IPS DF 4.7 (cell line): ENCODE measurements around the gene ARSA.
"Not testable (repeated sequence)": the region's sequence is repeated elsewhere in the genome, so short reads cannot be mapped to it uniquely, and the experiment has no call there.

Experiments used
- DNase-seq: peaks from one replicate; pipeline ENCODE4 v3.0.0-alpha.2; 2013; ENCODE audit warnings: low spot score; ENCODE audit errors: extremely low read depth

The ARSA gene

GRCh38 chr22:50656122-50657070, 28.4 kb upstream of the ARSA start:
- DNase-seq: no peak

- not testable (repeated sequence) for DNase-seq
Observed at GRCh38 chr22:50654664-50655063, 26.7 kb upstream of the ARSA start.

GRCh38 chr22:50653256-50653655, 25.3 kb upstream of the ARSA start:
- no peak for DNase-seq

- not testable (repeated sequence) for DNase-seq
Observed at GRCh38 chr22:50643821-50644101, 15.8 kb upstream of the ARSA start.

GRCh38 chr22:50643021-50643820, 15.3 kb upstream of the ARSA start:
- DNase-seq: not testable (repeated sequence)

- DNase-seq: no peak
Observed at GRCh38 chr22:50641696-50642607, 14.0 kb upstream of the ARSA start.

- DNase-seq: no peak
Observed at GRCh38 chr22:50640857-50641647, 13.1 kb upstream of the ARSA start.

GRCh38 chr22:50640296-50640695, 12.3 kb upstream of the ARSA start:
- not testable (repeated sequence) for DNase-seq

GRCh38 chr22:50635591-50635990, 7.6 kb upstream of the ARSA start:
- DNase-seq: no peak

GRCh38 chr22:50633771-50634170, 5.8 kb upstream of the ARSA start:
- no peak for DNase-seq

- no peak for DNase-seq
Observed at GRCh38 chr22:50633086-50633485, 5.1 kb upstream of the ARSA start.

- DNase-seq: no peak
Observed at GRCh38 chr22:50630376-50630775, 2.4 kb upstream of the ARSA start.

GRCh38 chr22:50628543-50629134, 687 bp upstream of the ARSA start:
- DNase-seq: no peak

- no peak for DNase-seq
Observed at GRCh38 chr22:50626850-50627641, 906 bp downstream of the ARSA start.

GRCh38 chr22:50626314-50626849, 1.6 kb downstream of the ARSA start:
- no peak for DNase-seq

GRCh38 chr22:50625568-50626313, 2.2 kb downstream of the ARSA start:
- DNase-seq: no peak

GRCh38 chr22:50625131-50625567, 2.8 kb downstream of the ARSA start:
- DNase-seq: no peak

GRCh38 chr22:50624347-50625130, 3.4 kb downstream of the ARSA start:
- no peak for DNase-seq
